GM19193 (cell line): ENCODE results near the gene ARHGAP30.

Experiments
- POLR2A ChIP-seq: IDR thresholded peaks from 4 replicates; pipeline ENCODE4 v1.6.1; 2011; ENCODE audit not compliant: insufficient read depth, insufficient read length; ENCODE audit errors: extremely low read depth

ARHGAP30 gene

DNA sequence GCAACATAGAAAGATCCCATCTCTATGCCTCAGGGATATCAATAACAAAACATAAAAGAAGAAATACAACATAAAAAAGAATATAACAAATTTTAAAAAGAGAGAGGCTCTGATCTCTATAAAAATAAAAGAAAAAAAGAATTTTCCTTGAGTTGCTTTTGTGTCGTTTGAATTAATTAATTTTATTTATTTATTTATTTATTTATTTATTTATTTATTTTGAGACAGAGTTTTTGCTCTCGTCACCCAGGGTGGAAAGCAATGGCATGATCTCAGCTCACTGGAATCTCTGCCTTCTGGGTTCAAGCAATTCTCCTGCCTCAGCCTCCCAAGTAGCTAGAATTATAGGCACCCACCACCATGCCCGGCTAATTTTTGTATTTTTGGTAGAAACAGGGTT lies 57.3 kb downstream of the ARHGAP30 start:
- no peak for TF ChIP-seq POLR2A

DNA sequence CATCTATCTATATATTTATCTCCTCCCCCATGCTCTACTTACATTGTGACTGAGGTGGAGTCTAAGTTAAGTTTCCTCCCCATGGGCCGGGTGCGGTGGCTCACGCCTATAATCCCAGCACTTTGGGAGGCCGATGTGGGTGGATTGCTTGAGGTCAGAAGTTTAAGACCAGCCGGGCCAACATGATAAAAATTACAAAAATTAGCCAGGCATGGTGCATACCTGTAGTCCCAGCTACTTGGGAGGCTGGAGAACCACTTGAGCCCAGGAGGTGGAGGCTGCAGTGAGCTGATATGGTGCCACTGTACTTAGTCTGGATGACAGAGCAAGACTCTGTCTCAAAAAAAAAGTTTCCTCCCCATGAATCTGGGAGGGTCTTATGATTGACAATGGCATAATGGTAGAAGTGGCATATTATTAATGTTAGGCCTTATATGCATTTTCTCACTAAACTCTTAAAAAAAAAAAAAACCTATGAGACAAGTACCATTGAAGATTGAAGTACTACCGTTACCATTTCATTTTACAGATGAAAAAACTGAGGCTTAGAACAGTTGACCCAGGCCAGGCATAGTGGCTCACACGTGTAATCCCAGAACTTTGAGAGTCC lies 60.0 kb downstream of the ARHGAP30 start:
- no peak for TF ChIP-seq POLR2A

DNA sequence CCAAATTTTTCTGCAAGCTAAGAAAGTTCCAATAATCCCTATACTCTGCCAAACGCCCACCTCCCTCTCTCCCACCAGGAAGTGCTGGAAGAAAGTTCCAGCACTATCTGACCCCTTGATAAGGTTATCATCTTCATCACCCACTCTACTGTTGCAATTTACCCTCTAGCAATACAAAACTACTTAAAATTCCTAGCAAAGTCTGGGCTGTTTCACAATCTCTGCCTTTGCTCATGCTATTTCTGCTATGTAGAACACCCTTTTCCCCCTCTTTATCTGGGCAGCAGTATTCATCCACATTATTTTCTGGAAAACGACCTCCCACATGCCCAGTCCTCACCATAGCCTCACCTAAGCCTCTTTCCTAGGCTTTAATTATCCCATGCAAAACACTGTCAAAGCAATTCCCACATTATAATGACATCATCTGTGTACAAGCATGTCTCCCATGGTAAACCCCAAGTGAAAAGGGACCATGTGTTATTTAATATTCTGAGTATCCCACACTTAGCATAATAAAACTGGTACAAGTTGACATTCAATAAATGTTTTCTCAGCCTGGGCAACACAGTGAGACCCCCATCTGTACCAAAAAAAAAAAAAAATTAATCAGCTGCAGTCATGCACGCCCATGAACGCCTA lies 60.7 kb downstream of the ARHGAP30 start:
- TF ChIP-seq POLR2A: no peak

DNA sequence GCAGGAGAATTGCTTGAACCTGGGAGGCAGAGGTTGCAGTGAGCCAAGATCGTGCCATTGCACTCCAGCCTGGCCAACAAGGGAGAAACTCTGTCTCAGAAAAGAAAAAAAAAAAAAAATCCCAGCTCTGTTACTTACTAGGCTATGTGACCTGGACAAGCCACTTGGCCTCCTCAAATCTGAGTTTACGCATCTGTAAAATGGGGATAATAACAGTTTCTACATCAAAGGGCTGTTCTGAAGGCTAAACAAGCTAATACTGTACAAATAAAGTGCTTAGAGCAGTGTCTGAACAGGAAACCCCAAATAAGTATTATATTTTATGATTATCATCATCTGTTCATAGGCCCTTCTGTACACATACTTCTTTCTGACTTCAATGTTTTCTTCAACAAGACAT lies 62.3 kb downstream of the ARHGAP30 start:
- no peak for TF ChIP-seq POLR2A

DNA sequence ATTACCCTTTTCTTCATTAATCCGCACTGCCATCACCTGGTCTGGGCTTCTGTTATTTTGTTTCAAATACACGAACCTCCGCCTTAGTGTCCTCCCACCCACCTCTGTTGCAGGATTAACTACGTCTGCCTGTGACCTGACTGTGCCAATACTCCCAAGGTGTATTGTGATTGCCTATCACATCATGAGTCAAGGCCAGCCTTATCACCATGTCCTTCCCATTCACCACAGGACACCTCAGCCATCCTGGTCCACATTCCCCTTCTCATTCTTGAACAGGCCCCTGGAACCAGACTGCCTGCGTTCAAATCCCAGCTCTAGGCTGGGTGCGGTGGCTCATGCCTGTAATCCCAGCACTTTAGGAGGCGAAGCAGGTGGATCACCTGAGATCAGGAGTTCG lies 63.1 kb downstream of the ARHGAP30 start:
- no peak for TF ChIP-seq POLR2A

DNA sequence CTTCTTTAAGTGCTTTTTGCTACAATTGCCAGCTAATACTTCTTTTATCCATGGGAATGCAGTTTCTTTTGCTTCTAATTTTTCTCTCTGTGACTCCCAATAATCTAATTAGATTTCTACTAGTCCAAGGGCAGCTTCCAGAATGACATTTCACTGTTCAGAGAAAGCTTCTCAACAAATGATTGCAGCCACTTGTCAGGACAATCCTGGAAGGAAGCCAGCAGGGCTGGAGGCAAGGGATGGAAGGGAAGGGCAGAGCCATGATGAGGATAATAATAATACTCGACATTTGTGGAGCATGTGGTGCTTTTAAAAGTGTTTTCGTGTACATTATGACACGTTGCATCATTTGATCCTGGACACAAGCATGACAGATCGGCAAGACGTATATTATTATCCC lies 68.2 kb downstream of the ARHGAP30 start:
- no peak for TF ChIP-seq POLR2A

DNA sequence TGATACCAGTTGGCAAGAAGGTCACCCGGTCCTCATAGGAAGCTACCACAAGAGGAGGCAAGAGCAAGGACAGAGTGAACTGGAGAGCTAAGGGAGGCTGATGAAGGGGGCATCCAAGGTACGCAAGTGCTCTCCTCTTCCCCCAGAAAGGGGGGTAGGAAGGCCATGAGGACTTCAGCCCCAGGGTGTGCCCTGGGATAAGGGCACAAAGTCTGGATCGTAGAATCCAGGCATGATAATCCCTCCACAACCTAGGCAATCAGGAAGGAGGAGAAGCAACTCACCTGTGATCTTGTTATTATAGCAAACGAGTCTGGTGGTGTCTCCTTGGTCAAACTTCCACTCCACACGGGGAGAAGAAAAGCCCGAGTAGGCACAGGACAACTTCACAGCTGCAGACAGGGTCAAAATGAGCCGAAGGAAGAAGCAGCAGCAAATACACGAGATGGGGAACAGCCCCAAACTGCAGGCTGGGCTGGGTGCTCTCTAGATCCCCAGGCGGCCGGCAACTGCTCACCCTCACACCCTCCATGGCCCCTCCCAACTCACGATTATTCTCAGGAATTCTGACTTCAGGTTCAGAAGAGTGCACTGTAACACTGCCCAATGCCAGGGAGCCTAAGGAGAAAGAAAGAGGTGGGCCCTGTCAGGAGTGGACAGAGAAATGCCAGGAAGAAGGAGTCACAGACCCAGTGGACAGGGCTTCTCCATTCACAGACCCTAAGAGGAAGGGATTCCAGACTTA lies 68.8 kb downstream of the ARHGAP30 start:
- TF ChIP-seq POLR2A: no peak

DNA sequence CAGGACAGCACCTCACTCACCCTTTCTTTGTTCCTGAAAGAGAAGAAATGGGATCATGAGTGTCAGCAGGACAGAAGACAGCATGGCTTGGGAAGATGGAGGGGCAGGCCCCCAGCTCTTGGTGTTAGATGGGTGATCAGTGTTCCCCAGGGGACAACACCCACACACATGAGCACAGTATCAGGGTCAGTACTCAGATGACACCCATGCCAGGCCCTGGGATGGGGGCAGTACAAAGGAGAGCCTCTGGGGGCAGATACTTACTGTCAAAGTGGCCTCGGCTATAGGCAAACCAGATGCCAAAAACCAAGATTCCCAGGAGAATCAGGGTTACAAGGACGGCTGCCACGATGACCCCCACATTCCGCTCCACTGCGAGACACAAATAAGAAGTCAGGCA lies 70.3 kb downstream of the ARHGAP30 start:
- TF ChIP-seq POLR2A: no peak

DNA sequence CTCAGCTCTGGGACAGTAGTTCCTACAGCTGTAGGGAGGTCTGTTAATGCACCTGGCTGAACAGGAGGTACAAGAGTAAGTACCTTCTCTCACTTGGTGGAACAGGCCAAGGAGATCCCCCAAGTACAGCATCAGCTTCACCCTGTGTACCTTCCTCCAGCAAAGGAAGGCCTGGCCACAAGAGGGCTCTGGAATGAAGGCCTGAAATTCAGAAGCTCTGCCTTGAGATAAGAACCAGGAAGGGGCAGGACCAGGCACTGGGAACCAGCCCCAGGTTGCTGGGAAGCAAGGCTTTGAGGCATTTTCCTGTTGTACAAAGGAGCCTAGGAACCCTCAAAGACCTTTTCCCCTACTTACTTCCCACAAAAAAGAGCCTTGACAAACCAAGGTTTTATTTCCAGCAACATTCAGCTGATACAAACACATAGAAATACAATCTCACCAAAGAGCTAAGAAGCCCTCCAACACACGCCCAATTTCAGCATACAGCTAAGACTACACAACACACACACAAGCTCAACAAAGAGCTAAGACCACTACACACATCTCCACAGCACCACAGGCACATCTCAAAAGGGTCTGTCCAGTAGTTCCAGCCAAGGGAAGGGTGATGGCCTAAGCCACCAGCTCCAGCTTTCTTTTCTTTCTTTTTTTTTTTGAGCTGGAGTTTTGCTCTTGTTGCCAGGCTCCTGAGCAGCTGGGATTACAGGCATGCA lies 72.2 kb downstream of the ARHGAP30 start:
- no peak for TF ChIP-seq POLR2A
